Neutrophil (primary cell): ENCODE results near the gene UST.

ENCODE experiments used
- H3K27ac ChIP-seq: fragments of 200-600 bp; sonication (generic); 2 replicates; pipeline ENCODE4 v1.5.1; 2016; ENCODE audit warnings: mild to moderate bottlenecking, moderate library complexity
- H3K27me3 ChIP-seq: fragments of 200-600 bp; sonication (generic); 2 replicates; pipeline ENCODE4 v1.6.0; 2016; ENCODE audit warnings: mild to moderate bottlenecking
- H3K36me3 ChIP-seq: fragments of 200-600 bp; sonication (generic); 2 replicates; pipeline ENCODE4 v1.5.1; 2017
- H3K4me1 ChIP-seq, 2 experiments: fragments of 200-600 bp in 1 of 2; sonication (generic) in 1 of 2; 1 replicate in 1 of 2; 2 replicates in 1 of 2; pipeline versions ENCODE4 v1.5.1 to v1.6.1; 2013 to 2016; ENCODE audit warnings: low read depth in 1 of 2, low read length in 1 of 2, mild to moderate bottlenecking in 1 of 2, moderate library complexity in 1 of 2; ENCODE audit not compliant: control insufficient read depth in 1 of 2, insufficient read depth in 1 of 2
- H3K4me3 ChIP-seq, 2 experiments: fragments of 200-600 bp in 1 of 2; sonication (generic) in 1 of 2; 1 replicate in 1 of 2; 2 replicates in 1 of 2; pipeline ENCODE4 v1.5.1; 2013 to 2016; ENCODE audit warnings: low read depth in 1 of 2, low read length in 1 of 2, mild to moderate bottlenecking in 1 of 2, moderate library complexity in 1 of 2
- H3K9me3 ChIP-seq: fragments of 200-600 bp; sonication (generic); 2 replicates; pipeline ENCODE4 v1.5.1; 2016
- TF ChIP-seq, protein P1 (sequence below): fragments of 200-600 bp; sonication (generic); IDR thresholded peaks from 2 replicates; pipeline ENCODE4 v1.5.1; 2016; ENCODE audit warnings: antibody characterized with exemption

Gene UST

DNA sequence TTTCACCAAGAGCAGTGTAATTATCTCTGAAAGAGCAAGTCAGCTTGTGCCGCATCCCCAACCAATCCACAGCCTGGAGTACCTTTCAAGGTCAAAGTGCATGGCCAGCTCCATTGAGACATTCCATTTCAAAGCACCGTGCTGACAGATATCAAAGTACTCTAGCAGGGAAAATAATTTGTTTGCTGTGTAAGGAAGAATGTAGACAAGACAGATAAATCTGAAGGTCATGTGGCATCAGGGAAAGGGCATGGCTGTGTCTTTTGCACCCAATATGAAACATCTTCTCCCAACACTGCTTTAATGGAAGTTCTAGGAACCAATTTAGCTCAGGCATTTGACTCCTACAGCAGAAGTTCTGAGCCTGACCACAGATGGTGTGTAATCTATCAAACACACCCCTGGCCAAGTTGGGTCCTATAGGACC lies 328.0 kb downstream of the UST start:
- H3K9me3 ChIP-seq: no peaks in the 10 kb centered on the region
- no peaks in the 10 kb centered on the region for H3K4me1 ChIP-seq
- TF ChIP-seq, protein P1, sequence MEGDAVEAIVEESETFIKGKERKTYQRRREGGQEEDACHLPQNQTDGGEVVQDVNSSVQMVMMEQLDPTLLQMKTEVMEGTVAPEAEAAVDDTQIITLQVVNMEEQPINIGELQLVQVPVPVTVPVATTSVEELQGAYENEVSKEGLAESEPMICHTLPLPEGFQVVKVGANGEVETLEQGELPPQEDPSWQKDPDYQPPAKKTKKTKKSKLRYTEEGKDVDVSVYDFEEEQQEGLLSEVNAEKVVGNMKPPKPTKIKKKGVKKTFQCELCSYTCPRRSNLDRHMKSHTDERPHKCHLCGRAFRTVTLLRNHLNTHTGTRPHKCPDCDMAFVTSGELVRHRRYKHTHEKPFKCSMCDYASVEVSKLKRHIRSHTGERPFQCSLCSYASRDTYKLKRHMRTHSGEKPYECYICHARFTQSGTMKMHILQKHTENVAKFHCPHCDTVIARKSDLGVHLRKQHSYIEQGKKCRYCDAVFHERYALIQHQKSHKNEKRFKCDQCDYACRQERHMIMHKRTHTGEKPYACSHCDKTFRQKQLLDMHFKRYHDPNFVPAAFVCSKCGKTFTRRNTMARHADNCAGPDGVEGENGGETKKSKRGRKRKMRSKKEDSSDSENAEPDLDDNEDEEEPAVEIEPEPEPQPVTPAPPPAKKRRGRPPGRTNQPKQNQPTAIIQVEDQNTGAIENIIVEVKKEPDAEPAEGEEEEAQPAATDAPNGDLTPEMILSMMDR: no peak
- H3K36me3 ChIP-seq: no peaks in the 10 kb centered on the region
- H3K27ac ChIP-seq: no peak overlapping the region
- peaks cover 5% of the 10 kb centered on the region for H3K27me3 ChIP-seq
- no peak overlapping the region for H3K4me3 ChIP-seq

DNA sequence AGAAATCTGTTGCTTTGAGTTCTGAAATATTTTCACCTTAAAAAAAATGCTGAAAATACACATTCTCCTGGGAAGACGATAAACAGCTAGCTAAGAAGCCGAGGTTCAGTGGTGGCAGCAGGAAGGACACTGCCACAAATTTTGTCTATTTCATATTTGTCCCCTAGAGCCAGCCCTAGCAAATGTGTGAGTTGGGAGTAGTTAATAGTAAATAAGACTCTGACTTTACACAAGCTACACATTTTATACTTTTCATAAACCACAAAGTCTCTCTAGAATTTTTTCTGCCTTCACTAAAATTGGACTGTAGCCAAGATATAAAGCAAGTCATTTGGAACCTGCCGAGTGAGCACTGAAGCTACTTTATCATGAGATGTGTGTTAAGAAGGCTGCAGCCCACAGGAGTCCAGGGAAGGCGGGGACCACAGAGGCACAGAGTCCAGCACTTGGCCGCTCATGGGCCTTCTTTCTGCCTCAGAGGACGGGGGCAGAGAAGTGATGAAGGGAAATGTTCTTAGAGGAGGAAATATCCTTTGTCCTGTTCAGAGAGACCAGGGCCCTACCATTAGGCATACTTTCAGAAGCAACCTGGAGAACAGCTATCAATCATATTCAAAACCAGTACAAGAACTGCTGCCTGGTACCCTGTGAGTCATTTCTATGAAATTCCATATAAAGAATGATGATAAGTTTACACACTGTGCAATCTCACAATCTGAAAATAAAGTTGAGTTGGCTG lies 329.0 kb downstream of the UST start:
- Histone ChIP-seq H3K4me1 (no peaks in the 10 kb centered on the region), H3K27me3 (peaks cover 5% of the 10 kb centered on the region), H3K9me3 (no peaks in the 10 kb centered on the region), H3K36me3 (no peaks in the 10 kb centered on the region), H3K4me3 (no peak overlapping the region), H3K27ac (no peak overlapping the region)
- TF ChIP-seq, protein P1: no peak

DNA sequence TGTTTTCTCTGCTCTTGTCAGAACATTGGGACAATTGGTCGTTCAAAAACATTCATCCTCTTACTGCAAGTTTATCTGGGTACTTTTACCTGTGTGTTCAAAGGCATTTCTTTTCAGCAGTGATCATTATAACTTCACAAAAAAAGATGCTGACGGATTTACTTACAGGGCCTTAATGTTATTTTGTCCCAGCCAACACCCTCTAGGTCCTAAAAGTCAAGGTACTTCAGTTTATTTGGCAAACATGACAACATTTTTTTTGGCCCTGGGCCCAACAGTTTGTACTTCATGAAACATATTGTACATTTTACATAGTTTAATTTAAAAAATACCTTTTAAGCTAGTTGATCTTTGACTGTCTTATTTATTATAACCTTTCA lies 329.5 kb downstream of the UST start:
- Histone ChIP-seq H3K27ac (no peak overlapping the region), H3K36me3 (no peaks in the 10 kb centered on the region), H3K27me3 (peaks cover 5% of the 10 kb centered on the region), H3K9me3 (no peaks in the 10 kb centered on the region), H3K4me3 (no peak overlapping the region), H3K4me1 (no peaks in the 10 kb centered on the region)
- TF ChIP-seq, protein P1: no peak

DNA sequence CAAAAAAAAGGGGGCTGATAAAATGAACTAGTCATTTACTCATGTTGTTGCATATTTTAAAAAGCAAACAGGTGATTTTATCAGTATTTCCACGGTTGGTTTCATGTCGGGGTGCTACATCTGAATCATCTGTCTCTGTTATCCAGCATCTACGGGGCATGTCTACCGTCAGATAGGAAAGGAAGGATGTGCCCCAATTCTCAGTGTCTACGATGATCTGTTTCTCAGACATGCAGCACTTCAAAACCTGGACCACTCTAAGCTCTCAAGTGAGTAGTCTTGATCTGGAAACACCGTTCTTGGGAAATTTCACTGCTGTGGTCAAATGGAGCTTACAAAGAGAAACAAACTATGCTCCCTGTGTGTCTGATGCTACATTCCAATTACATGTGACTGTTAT lies 330.4 kb downstream of the UST start:
- Histone ChIP-seq H3K4me3 (no peak overlapping the region), H3K36me3 (no peaks in the 10 kb centered on the region), H3K9me3 (no peaks in the 10 kb centered on the region), H3K27me3 (peaks cover 5% of the 10 kb centered on the region), H3K4me1 (no peaks in the 10 kb centered on the region), H3K27ac (no peak overlapping the region)
- TF ChIP-seq, protein P1: no peak

DNA sequence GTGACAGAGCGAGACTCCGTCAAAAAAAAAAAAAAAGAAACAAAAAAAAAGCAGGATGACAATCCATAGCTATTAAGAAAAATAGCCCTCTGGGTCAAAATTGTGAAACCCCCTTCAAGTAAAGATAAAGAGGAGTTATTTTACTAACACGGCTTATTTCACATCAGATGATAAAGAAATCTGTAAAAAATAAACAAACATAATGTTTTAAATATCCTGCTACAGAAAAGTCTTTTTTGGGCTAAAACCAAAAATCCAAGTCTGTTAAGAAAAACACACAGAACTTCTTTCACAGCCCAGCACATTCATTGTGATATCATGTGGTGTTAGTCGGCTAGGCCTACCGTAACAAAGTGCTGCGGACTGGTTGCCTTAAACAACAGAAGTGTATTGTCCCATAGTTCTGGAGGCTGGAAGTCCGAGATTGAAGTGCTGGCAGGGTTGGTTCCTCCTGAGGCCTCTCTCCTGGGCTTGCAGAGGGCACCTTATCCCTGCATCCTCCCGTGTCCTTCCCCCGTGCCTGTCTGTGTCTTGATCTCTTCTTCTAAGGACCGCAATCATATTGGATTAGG lies 331.5 kb downstream of the UST start:
- no peaks in the 10 kb centered on the region for H3K36me3 ChIP-seq
- H3K4me3 ChIP-seq: no peak overlapping the region
- TF ChIP-seq, protein P1: no peak
- H3K4me1 ChIP-seq: peaks cover 0 to 7% of the 10 kb centered on the region in 2 experiments
- H3K27ac ChIP-seq: no peak overlapping the region
- peaks cover 5% of the 10 kb centered on the region for H3K27me3 ChIP-seq
- H3K9me3 ChIP-seq: no peaks in the 10 kb centered on the region
